Aorta (tissue), 5 donors: Measurements from ENCODE around the gene THAP3. TPM values are rescaled to one million over a fixed set of nuclear protein-coding genes. Genes with fewer than 3 reads are reported as not detected.

Source experiments
- ATAC-seq: fragments of 200-7000 bp; cut with Tn5 transposase; one replicate; pipeline ENCODE4 v1.9.1; 2022; ENCODE audit warnings: moderate library complexity; ENCODE audit not compliant: low FRiP score
- DNase-seq, 2 donors: peaks; one replicate each; pipeline ENCODE4 v3.0.0-alpha.2; 2020
- H3K27ac ChIP-seq, 2 donors: one replicate each; pipeline ENCODE4 v1.5.1; 2013; ENCODE audit warnings: low read length in 2 of 2, mild to moderate bottlenecking in 2 of 2, moderate library complexity in 2 of 2, control low read depth in 1 of 2, inconsistent platforms in 1 of 2, low read depth in 1 of 2
- H3K27me3 ChIP-seq, 2 donors: one replicate each; pipeline ENCODE4 v1.6.1; 2013; ENCODE audit warnings: control low read depth in 1 of 2, low read length in 1 of 2, mild to moderate bottlenecking in 1 of 2, moderate library complexity in 1 of 2; ENCODE audit not compliant: insufficient read depth in 2 of 2, control insufficient read depth in 1 of 2
- H3K36me3 ChIP-seq, 2 donors: one replicate each; pipeline ENCODE4 v1.6.1; 2013; ENCODE audit warnings: control low read depth in 1 of 2, low read length in 1 of 2, mild to moderate bottlenecking in 1 of 2; ENCODE audit not compliant: insufficient read depth in 2 of 2, control insufficient read depth in 1 of 2
- H3K4me1 ChIP-seq, 2 donors: one replicate each; pipeline ENCODE4 v1.6.1; 2013; ENCODE audit warnings: low read length in 2 of 2, control low read depth in 1 of 2, mild to moderate bottlenecking in 1 of 2, moderate library complexity in 1 of 2; ENCODE audit not compliant: insufficient read depth in 2 of 2, control insufficient read depth in 1 of 2
- H3K4me3 ChIP-seq, 2 donors: one replicate each; pipeline ENCODE4 v1.5.1; 2013; ENCODE audit warnings: low read length in 2 of 2, control low read depth in 1 of 2, mild to moderate bottlenecking in 1 of 2
- H3K9me3 ChIP-seq: one replicate; pipeline ENCODE4 v1.6.1; 2013; ENCODE audit warnings: mild to moderate bottlenecking, low read length; ENCODE audit not compliant: control insufficient read depth
- WGBS, 2 donors: extraction: QIAGEN DNeasy Blood & Tissue Kit; methylation state at CpG; one replicate each; pipeline ENCODE4 v1.1.7; 2013; 5-methylcytosine and 5-hydroxymethylcytosine counted together
- intact Hi-C, 2 donors: fragments of 100-400 bp; cut with DNase I; formaldehyde crosslinking; loops; one replicate each; pipeline versions ENCODE4 v1.14.2 to v1.15.0; 2022
- polyA plus RNA-seq, 2 donors: library from polyadenylated mRNA; stranded (reverse); fragments of 200-250 nt; gene quantifications; one replicate each; pipeline ENCODE4 v1.2.3, GENCODE V29; 2013
- total RNA-seq, 2 donors: library from RNA; stranded (reverse); fragmentation: NEBNext Ultra II Directional; extraction: Animal tissue kit (Norgen Biotek cat#: 25700); gene quantifications; one replicate each; pipeline ENCODE4 v1.2.1, GENCODE V29; 2021
- donor health status: healthy with polysubstance abuse.
- donor health status: Bipolar disorder and iron deficiency.
- donor health status: DM: no; HTN: no; CAD: no.
- donor health status: DM: no; HTN: no; CAD: no.
- donor health status: DM: yes; HTN: yes; CAD: no.

The THAP3 gene
- total and polyA plus RNA-seq, 4 donors: 11.0 to 44.1 (median 21.0) TPM

DNA sequence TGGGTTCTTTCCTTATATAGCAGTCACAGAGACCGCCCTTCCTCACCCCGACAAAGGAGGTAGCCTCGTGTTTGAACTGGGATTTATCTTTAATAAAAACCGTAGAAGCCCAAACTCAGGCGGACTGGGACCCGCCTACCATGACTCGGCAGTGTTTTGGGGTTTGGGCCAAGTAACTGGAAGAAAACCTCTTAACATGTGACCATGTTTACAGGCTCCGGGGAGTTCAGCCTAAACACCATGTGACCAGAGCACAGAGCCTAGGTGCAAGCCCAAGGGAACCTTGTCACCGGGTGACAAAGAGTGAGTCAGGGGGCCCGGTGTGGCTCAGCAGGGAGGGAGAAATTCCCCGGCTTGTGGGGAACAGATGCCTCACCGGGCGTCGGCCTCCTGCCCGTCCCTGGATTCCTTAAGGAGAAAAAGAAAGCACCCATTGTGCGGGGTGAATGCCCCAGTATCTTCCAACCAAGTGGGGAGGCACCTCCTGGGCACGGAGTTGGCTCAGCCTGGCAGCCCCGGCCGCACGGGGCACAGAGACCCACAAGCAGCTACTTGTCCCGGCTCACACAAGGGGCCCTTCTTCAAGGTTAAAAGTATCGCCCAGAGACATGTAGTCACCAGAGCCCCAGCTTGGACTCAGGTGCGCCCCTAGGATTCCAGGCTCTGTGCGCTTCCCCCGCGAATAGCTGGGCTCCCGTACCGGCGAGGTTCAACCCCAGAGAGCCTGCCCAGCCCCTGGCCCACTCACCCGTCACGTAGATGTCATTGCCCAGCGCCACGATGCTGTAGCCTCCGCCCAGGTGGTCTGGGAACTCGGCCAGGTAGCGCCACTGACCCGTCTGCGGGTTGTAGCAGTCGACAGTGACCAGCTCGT lies 23.4 kb upstream of the THAP3 start:
- peak overlapping the region; percentile 57 to 70 for H3K4me3 ChIP-seq
- peak overlapping the region; percentile 74 to 89 for H3K27ac ChIP-seq
- peaks cover 0 to 2% of the 10 kb centered on the region in 2 donors for H3K27me3 ChIP-seq
- peaks cover 0 to 6% of the 10 kb centered on the region in 2 donors for H3K36me3 ChIP-seq
- 0 to 1% methylated on average over 37 to 40 of the region's 40 CpGs for WGBS, 2 donors
- DNase-seq (peak; percentile 90 to 93), ATAC-seq (peak; percentile 71)
- no peaks in the 10 kb centered on the region for H3K9me3 ChIP-seq
- H3K4me1 ChIP-seq: no peaks in the 10 kb centered on the region
- intact Hi-C loops: loop anchor here in 1 of 2 donors (10.0 kb wide), 1 partner anchor 184 kb away; the partner anchor contains the start of gene CAMTA1

DNA sequence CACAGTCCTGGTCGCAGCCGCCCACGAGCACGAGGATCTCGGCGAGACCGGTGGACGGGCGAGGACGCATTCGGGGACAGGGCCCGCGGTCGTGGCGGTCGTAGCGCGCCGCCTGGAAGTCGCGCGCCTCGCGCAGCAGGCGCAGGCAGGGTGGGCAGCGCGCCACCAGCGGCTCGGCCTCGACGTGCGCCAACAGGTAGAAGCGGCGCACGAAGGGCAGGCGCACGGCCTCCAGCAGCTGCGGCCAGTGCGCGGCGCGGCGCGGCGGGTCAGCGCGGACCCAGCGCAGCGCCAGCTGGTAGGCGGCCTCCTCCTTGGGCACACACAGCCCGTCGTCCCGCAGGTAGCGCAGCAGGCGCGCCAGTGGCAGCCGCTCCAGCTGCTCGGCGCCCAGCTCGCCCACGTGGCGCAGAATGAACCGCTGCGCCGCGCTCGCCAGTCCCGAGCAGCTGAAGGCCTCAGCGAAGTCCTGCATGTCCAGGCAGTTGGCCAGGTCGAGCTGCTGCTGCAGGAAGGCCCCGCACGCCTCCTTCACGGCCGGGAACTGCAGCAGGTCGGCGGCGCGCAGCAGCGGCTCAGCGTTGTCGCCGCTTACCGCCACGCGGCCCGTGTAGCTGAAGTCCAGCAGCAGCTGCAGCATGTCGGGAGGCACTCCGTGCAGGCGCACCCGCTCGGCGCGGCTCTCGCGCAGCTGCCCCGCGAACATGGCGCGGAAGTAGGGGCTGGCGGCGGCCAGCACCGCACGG lies 22.6 kb upstream of the THAP3 start:
- peaks cover 0 to 2% of the 10 kb centered on the region in 2 donors for H3K27me3 ChIP-seq

DNA sequence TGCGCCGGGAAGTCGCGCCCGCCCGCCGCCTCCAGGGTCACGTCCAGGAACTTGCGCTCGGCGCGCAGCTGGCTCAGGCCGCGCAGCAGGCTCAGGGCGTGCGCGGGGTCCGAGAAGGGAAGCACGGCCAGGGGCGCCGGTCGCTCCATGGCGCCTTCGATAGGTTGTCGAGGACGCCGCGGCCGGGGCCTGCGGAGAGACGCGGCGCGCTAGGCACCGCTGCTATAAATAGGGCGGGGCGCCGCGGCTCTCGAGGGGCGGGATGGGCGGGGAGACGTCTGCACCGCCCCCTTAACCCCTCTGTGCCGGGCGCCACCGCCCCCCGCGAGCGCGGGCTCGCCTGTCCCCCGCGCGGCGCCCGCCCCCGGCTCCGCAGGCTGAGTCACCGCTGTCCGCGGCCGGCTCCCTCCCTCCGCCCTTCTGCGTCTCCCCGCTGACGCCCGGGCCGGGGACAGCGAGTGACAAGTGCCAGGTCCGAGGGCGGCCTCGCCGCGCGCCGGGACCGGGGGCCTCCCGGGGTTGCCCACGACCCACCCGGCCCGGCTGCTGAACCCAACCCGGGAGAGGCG lies 21.9 kb upstream of the THAP3 start, which contains the start of gene KLHL21:
Gene KLHL21, minus strand, starts transcription at position 201 of the 569 bp plus-strand sequence. Its CDS starts 52 bp downstream, at position 149.
- no peaks in the 10 kb centered on the region for H3K9me3 ChIP-seq
- DNase-seq (peak; percentile 95 to 97), ATAC-seq (peak; percentile 89)
- H3K27ac ChIP-seq: peak within 1 kb of the TSS; percentile 97 to 100
- H3K4me3 ChIP-seq: peak within 1 kb of the TSS; percentile 57 to 70
- H3K27me3 ChIP-seq: peaks cover 0 to 2% of the 10 kb centered on the region in 2 donors
- H3K4me1 ChIP-seq: no peaks in the 10 kb centered on the region
- peaks cover 0 to 2% of the 10 kb centered on the region in 2 donors for H3K36me3 ChIP-seq
- intact Hi-C loops: loop anchor here in 1 of 2 donors (1.0 to 10.0 kb wide), 2 partner anchors 11 to 182 kb away; partner anchors contain the start of genes CAMTA1 and PHF13
- 0% methylated on average over 39 to 84 of the region's 84 CpGs for WGBS, 2 donors

More for the DNA sequence above, 22.6 kb upstream of the THAP3 start:
- ATAC-seq (peak; percentile 3), DNase-seq (peak in 1 of 2 donors; percentile 77)
- no peaks in the 10 kb centered on the region for H3K4me1 ChIP-seq
- intact Hi-C loops: loop anchor here in 1 of 2 donors (10.0 kb wide), 1 partner anchor 183 kb away; the partner anchor contains the start of gene CAMTA1
- 0% methylated on average over 78 to 103 of the region's 103 CpGs for WGBS, 2 donors
- H3K9me3 ChIP-seq: no peaks in the 10 kb centered on the region
- H3K4me3 ChIP-seq: peak overlapping the region; percentile 57 to 70
- H3K27ac ChIP-seq: peak overlapping the region; percentile 85 to 89
- H3K36me3 ChIP-seq: peaks cover 0 to 6% of the 10 kb centered on the region in 2 donors

DNA sequence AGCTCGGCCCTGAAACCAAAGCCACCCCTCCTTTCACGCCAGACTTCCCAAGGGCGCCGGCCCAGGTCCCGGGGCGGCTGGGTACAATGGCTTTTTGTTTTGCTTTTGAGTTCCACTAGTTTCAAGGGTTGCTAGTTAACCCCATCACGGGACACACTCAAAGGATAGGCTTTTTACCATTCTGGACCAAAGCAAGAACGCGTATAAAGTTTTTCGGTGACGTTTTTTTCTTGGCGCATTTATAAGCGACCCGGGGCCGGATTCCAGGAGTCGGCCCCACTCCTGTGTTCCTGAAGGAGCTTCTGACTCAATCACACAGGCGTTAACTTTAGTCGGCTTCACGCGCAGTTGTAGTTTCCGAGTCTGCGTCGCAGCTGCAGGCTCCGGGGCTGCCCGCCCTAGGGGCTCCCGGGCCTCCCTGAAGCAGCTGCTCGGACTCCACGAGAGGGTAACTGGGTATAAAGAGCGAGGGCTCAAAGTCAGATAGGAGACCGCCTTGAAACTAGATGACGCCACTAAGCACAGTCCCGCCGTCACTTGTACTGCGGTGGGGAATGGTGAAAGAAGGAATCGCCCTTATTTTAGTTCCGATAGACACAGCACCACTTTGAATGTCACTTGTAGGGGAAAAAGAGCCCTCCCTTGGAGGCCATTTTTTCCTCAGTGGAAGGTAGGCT lies 21.3 kb upstream of the THAP3 start:
- H3K36me3 ChIP-seq: peaks cover 0 to 2% of the 10 kb centered on the region in 2 donors
- intact Hi-C loops: loop anchor here in 1 of 2 donors (1.0 to 10.0 kb wide), 2 partner anchors 10 to 181 kb away; partner anchors contain the start of genes CAMTA1 and PHF13
- H3K4me3 ChIP-seq: peak overlapping the region; percentile 49 to 60
- H3K9me3 ChIP-seq: no peaks in the 10 kb centered on the region
- ATAC-seq (peak; percentile 63), DNase-seq (peak; percentile 73 to 86)
- H3K4me1 ChIP-seq: no peaks in the 10 kb centered on the region
- WGBS, 2 donors: 0 to 1% methylated on average over 36 of the region's 36 CpGs
- peaks cover 0 to 2% of the 10 kb centered on the region in 2 donors for H3K27me3 ChIP-seq
- peak overlapping the region; percentile 97 to 100 for H3K27ac ChIP-seq

DNA sequence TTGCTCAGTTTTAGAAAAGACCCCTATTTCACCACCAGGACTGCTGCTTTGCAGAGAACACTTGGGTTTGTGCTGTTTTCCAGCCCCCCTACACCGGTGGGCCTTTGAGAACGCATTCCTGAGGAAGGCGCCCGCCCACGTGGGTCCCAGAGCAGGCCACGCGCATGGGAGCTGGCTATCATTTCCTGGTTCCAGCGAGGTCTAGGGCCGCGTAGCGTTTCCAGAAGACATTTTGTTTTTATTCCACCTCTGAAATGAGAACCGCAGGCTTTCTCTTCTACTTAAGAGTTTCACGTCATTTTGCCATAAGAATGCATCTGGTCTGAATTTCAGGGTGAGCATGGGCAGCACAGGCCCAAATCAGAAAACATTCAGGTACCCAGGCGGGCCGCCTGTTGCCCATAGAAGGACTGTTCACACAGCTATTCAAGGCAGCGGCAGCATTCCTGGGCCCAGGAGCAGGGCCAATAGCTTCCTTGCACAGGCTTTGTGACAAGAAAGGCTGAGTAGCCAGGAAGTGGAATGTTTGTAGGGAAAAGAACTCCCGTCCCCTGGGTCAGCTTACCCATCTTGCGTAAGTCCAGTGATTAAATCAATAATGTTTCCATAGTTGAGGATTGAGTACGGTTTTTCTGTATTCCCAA lies 20.6 kb upstream of the THAP3 start:
- H3K4me1 ChIP-seq: no peaks in the 10 kb centered on the region
- intact Hi-C loops: loop anchor here in 1 of 2 donors (1.0 to 10.0 kb wide), 2 partner anchors 9 to 181 kb away; partner anchors contain the start of genes CAMTA1 and PHF13
- no peaks in the 10 kb centered on the region for H3K36me3 ChIP-seq
- ATAC-seq (peak; percentile 63), DNase-seq (peak; percentile 90 to 93)
- peak overlapping the region; percentile 97 to 100 for H3K27ac ChIP-seq
- no peaks in the 10 kb centered on the region for H3K9me3 ChIP-seq
- 3 to 4% methylated on average over 19 of the region's 19 CpGs for WGBS, 2 donors
- peaks cover 0 to 2% of the 10 kb centered on the region in 2 donors for H3K27me3 ChIP-seq
- H3K4me3 ChIP-seq: no peak overlapping the region

DNA sequence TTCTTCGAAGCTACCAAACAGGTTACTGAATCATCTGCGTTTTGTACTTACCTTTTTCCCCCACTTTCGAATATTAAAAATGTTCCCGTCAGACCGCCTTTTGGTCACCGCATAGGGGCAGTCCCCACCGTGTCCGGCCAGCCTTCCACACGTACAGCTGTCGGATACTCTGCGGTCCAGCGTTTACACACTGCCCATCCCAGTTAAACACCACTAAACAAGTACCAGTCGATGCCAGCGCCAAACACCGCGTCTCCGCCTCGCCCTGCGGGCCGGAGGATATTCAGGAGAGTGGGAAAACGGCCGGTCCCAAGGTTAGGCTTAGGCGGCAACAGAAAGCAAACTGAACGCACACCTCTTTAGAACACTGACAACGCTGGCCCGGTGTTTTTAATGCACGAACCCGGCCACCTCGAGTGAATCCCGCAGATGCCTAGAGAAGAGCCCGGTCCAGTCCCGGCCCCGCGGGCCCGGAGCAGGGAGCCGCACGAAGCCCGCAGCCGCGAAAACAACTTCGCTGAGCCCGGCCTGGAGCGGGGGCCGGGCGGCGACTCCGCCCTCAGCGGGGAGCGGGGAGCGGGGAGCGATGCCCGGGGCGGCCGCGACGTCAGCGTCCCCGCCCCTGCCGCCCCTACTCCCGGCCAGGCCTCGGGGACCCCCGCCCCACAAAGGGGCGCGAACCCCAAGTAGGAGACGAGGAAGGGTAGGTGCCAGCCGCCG lies 11.9 kb upstream of the THAP3 start:
- DNase-seq (peak; percentile 69 to 83), ATAC-seq (peak; percentile 81)
- peak overlapping the region in 1 of 2 donors; percentile 92 for H3K27ac ChIP-seq
- H3K27me3 ChIP-seq: no peaks in the 10 kb centered on the region
- no peaks in the 10 kb centered on the region for H3K36me3 ChIP-seq
- intact Hi-C loops: loop anchor here in 1 of 2 donors (1.0 kb wide), 1 partner anchor 10 kb away; no protein-coding TSS in a partner anchor
- no peaks in the 10 kb centered on the region for H3K9me3 ChIP-seq
- H3K4me1 ChIP-seq: no peaks in the 10 kb centered on the region
- WGBS, 2 donors: 0 to 1% methylated on average over 61 to 67 of the region's 67 CpGs
- H3K4me3 ChIP-seq: peak overlapping the region; percentile 67
